Endothelial cell of umbilical vein (primary cell): ENCODE results near the gene PDLIM5. TPM values are rescaled to one million over a fixed set of nuclear protein-coding genes. Genes with fewer than 3 reads are reported as not detected.

Experiments
- BruUV-seq: library from RNA; stranded (reverse); fragments of 400-500 nt; replicated peaks from 2 replicates; lab custom pipeline; 2021; lab: Mats Ljungman, UMichigan
- CTCF ChIA-PET: fragments of 300-600, 350-600 bp; sonication (Branson Sonifier 250); formaldehyde crosslinking; loops from one replicate; lab custom pipeline; 2021; ENCODE audit warnings: antibody characterized with exemption, inconsistent platforms; lab: Charles Lee
- POLR2A ChIA-PET: fragments of 300-600, 350-600 bp; sonication (Branson Sonifier 250); formaldehyde crosslinking; loops from one replicate; lab custom pipeline; 2021; ENCODE audit warnings: antibody characterized with exemption, inconsistent platforms; lab: Charles Lee
- DNase-seq: peaks from one replicate; pipeline ENCODE4 v3.0.0-alpha.2; 2011; ENCODE audit warnings: low read depth, low spot score
- FAIRE-seq: peaks from 2 replicates; lab custom pipeline; 2011; peaks lifted over from hg19 to GRCh38; lab: Jason Lieb, UNC
- H2AFZ ChIP-seq: 2 replicates; pipeline ENCODE4 v1.6.0; 2012; ENCODE audit warnings: low read depth, low read length, control low read depth, inconsistent platforms
- H3K27ac ChIP-seq: 2 replicates; pipeline ENCODE4 v1.5.1; 2011; ENCODE audit warnings: low read depth, mild to moderate bottlenecking, control low read depth, low read length, moderate library complexity; ENCODE audit not compliant: insufficient read depth
- H3K27me3 ChIP-seq, 2 experiments: 2 replicates each; pipeline versions ENCODE4 v1.6.0 to v1.6.1; 2011; ENCODE audit warnings: low read length in 2 of 2, mixed read lengths in 1 of 2; ENCODE audit not compliant: control insufficient read depth in 2 of 2, insufficient read depth in 2 of 2
- H3K36me3 ChIP-seq, 2 experiments: 2 replicates in 1 of 2; 3 replicates in 1 of 2; pipeline ENCODE4 v1.5.1; 2011; ENCODE audit warnings: low read length in 2 of 2, mild to moderate bottlenecking in 1 of 2, moderate library complexity in 1 of 2; ENCODE audit not compliant: control insufficient read depth in 2 of 2, insufficient read depth in 2 of 2; ENCODE audit errors: extremely low read depth in 1 of 2
- H3K4me1 ChIP-seq: 3 replicates; pipeline ENCODE4 v1.5.1; 2011; ENCODE audit warnings: mild to moderate bottlenecking, low read length; ENCODE audit not compliant: control insufficient read depth, insufficient read depth; ENCODE audit errors: extremely low read depth
- H3K4me2 ChIP-seq: 2 replicates; pipeline ENCODE4 v1.6.1; 2011; ENCODE audit warnings: low read length, control low read depth, mixed read lengths; ENCODE audit not compliant: insufficient read depth
- H3K4me3 ChIP-seq, 3 experiments: fragments of 200-600 bp in 1 of 3; sonication (generic), shearing (Covaris generic) in 1 of 3; replicated peaks in 1 of 3; 2 replicates each; pipeline ENCODE4 v1.5.1; 2011 to 2016; ENCODE audit warnings: control low read depth in 3 of 3, low read length in 3 of 3, mild to moderate bottlenecking in 2 of 3, inconsistent platforms in 1 of 3, low read depth in 1 of 3, moderate library complexity in 1 of 3; ENCODE audit not compliant: insufficient read depth in 1 of 3
- H3K79me2 ChIP-seq: 2 replicates; pipeline ENCODE4 v1.6.0; 2012; ENCODE audit warnings: low read length, inconsistent platforms; ENCODE audit not compliant: control insufficient read depth, insufficient read depth
- H3K9ac ChIP-seq: replicated peaks from 2 replicates; pipeline ENCODE3; 2011; ENCODE audit warnings: low read length, control low read depth; ENCODE audit not compliant: insufficient read depth; ENCODE audit errors: extremely low read depth
- H3K9me1 ChIP-seq: replicated peaks from 3 replicates; pipeline ENCODE4 v1.6.0; 2011; ENCODE audit warnings: mild to moderate bottlenecking, low read length; ENCODE audit not compliant: control insufficient read depth, insufficient read depth; ENCODE audit errors: extremely low read depth
- H3K9me3 ChIP-seq: replicated peaks from 2 replicates; pipeline ENCODE4 v1.5.1; 2012; ENCODE audit warnings: low read length, inconsistent platforms; ENCODE audit not compliant: control insufficient read depth, insufficient read depth
- H4K20me1 ChIP-seq: replicated peaks from 2 replicates; pipeline ENCODE3; 2011; ENCODE audit warnings: mild to moderate bottlenecking, low read length; ENCODE audit not compliant: control insufficient read depth, insufficient read depth; ENCODE audit errors: extremely low read depth
- POLR2A ChIP-seq: IDR thresholded peaks from 2 replicates; pipeline ENCODE4 v1.6.1; 2012; ENCODE audit warnings: low read depth, mild to moderate bottlenecking, control low read depth, low read length
- dilution Hi-C: fragments of 300-500 bp; cut with MboI; formaldehyde crosslinking; loops from one replicate; pipeline ENCODE4 v1.15.0; 2019; ENCODE audit warnings: low sequenced_read_pairs; ENCODE audit not compliant: extremely low pct_ligation_motif_present
- intact Hi-C: fragments of 100-400 bp; cut with micrococcal nuclease; formaldehyde crosslinking; loops from one replicate; pipeline ENCODE4 v1.10.0; 2022
- polyA plus RNA-seq, 4 experiments: library from polyadenylated mRNA; depleted of rRNA in 3 of 4; stranded (reverse) in 3 of 4; unstranded in 1 of 4; fragments of >200 nt; gene quantifications; 2 replicates each; pipeline versions ENCODE4 v1.2.1 to v1.2.3, GENCODE V29; 2011 to 2012; ENCODE audit warnings: missing spikeins in 1 of 4
- total RNA-seq: library from RNA; stranded (reverse); gene quantifications from 2 replicates; pipeline ENCODE4 v1.2.3, GENCODE V29; 2021
- TF ChIP-seq, protein P1 (sequence below): IDR thresholded peaks from 2 replicates; pipeline ENCODE4 v1.6.1; 2011; ENCODE audit not compliant: insufficient read depth, insufficient read length
- TF ChIP-seq, protein P2 (sequence below), 2 donors: IDR thresholded peaks; 1 replicate in 1 of 2; 2 replicates in 1 of 2; pipeline ENCODE4 v1.5.1; 2011; ENCODE audit warnings: low read length in 2 of 2, mild to moderate bottlenecking in 2 of 2, moderate library complexity in 2 of 2, control low read depth in 1 of 2, inconsistent platforms in 1 of 2, low read depth in 1 of 2; ENCODE audit not compliant: insufficient read depth in 1 of 2; ENCODE audit errors: extremely low read depth in 1 of 2

Gene PDLIM5
- total and polyA plus RNA-seq, 2 donors (not counting 3 experiments of a cell fraction or from before 2014, with no cell fraction given): 243 to 310 TPM

DNA sequence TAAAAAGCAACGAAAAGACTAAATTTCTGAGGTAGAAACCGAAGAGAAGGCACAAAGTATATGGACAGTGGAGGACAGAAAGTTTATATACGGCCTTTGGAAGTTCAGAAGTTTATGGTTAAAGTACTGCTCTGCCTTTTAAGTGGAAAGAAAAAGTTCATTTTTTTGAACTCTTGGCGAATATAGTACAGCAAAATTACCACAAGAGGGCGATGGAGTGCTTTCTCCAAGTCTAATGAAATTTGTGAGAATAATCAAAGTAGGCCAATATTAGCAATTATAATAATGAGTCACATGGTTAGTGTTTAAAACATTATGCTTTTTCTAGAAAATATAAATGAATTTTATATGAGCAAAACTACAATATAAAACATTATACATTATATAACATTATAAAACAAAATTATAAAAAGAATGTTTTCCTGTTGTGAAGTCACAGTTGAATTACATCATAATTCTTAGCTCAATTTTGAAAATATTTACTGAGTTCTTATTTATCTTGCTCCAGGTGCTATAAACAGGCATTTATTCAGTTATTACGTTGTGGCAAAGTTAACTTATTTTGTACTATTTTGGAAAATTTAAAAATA is 169.8 kb downstream of the PDLIM5 start:
- no peak overlapping the region for H2AFZ ChIP-seq
- CTCF ChIA-PET: interaction anchor here (0.6 to 5.2 kb wide), 15 partner anchors 11 to 535 kb away, joined by 3 to 77 read pairs (median 5); partner anchors contain the start of gene BMPR1B
- peaks cover 11% of the 10 kb centered on the region for H3K79me2 ChIP-seq
- no peak overlapping the region for H3K4me2 ChIP-seq
- no peak overlapping the region for H3K4me3 ChIP-seq
- dilution Hi-C loops (no loop called here), intact Hi-C loops (loop anchor here (1.0 to 2.0 kb wide), 3 partner anchors 109 to 504 kb away; no protein-coding TSS in a partner anchor)
- peaks cover 10 to 24% of the 10 kb centered on the region in 2 experiments for H3K36me3 ChIP-seq
- H3K9ac ChIP-seq: no peak overlapping the region
- FAIRE-seq (peak; percentile 59), DNase-seq (peak; percentile 64)
- no peaks in the 10 kb centered on the region for H3K9me1 ChIP-seq
- peak overlapping the region; percentile 7 for H3K27ac ChIP-seq
- no peaks in the 10 kb centered on the region for H3K4me1 ChIP-seq
- H3K9me3 ChIP-seq: no peaks in the 10 kb centered on the region
- H4K20me1 ChIP-seq: no peaks in the 10 kb centered on the region
- no peaks in the 10 kb centered on the region for H3K27me3 ChIP-seq
- TF ChIP-seq, protein P1, sequence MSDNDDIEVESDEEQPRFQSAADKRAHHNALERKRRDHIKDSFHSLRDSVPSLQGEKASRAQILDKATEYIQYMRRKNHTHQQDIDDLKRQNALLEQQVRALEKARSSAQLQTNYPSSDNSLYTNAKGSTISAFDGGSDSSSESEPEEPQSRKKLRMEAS: no peak
- no peak for TF ChIP-seq POLR2A
- TF ChIP-seq, protein P2, sequence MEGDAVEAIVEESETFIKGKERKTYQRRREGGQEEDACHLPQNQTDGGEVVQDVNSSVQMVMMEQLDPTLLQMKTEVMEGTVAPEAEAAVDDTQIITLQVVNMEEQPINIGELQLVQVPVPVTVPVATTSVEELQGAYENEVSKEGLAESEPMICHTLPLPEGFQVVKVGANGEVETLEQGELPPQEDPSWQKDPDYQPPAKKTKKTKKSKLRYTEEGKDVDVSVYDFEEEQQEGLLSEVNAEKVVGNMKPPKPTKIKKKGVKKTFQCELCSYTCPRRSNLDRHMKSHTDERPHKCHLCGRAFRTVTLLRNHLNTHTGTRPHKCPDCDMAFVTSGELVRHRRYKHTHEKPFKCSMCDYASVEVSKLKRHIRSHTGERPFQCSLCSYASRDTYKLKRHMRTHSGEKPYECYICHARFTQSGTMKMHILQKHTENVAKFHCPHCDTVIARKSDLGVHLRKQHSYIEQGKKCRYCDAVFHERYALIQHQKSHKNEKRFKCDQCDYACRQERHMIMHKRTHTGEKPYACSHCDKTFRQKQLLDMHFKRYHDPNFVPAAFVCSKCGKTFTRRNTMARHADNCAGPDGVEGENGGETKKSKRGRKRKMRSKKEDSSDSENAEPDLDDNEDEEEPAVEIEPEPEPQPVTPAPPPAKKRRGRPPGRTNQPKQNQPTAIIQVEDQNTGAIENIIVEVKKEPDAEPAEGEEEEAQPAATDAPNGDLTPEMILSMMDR (IDR thresholded peaks at IDR 0.05; ENCODE audit: extremely low read depth in 1 of 2, insufficient read depth in 1 of 2, low read depth in 1 of 2, low read length in 2 of 2): peak; percentile 43 to 55
- POLR2A ChIA-PET: interaction anchor here (0.6 kb wide), 1 partner anchor 206 kb away, joined by 3 read pairs; no protein-coding TSS in a partner anchor
- no TSS peak for BruUV-seq
